Adrenal gland (tissue), 12 donors: ENCODE results near the gene AIFM2. TPM values are rescaled to one million over a fixed set of nuclear protein-coding genes. Genes with fewer than 3 reads are reported as not detected.

Experiments used
- DNase-seq, 7 donors: peaks; one replicate each; pipeline ENCODE4 v3.0.0-alpha.2; 2019 to 2020
- H3K27ac ChIP-seq, 5 donors: fragments of 200-600 bp; sonication (generic) in 4 of 5; 1 replicate in 3 of 5; 2 replicates in 2 of 5; pipeline versions ENCODE4 v1.5.1 to v1.8.0; 2016 to 2020; ENCODE audit warnings: mild to moderate bottlenecking in 1 of 5
- H3K27me3 ChIP-seq: fragments of 200-600 bp; 2 replicates; pipeline ENCODE4 v1.8.0; 2021
- H3K36me3 ChIP-seq, 2 donors: fragments of 200-600 bp; replicated peaks in 1 of 2; 1 replicate in 1 of 2; 2 replicates in 1 of 2; pipeline versions ENCODE4 v1.5.1 to v1.8.0; 2018 to 2022
- H3K4me1 ChIP-seq, 2 donors: fragments of 200-600 bp; replicated peaks in 1 of 2; 1 replicate in 1 of 2; 2 replicates in 1 of 2; pipeline versions ENCODE4 v1.5.1 to v1.8.0; 2018 to 2021
- H3K4me3 ChIP-seq, 4 donors: fragments of 200-600 bp; sonication (generic) in 3 of 4; one replicate each; pipeline ENCODE4 v1.5.1; 2016 to 2018
- H3K9me3 ChIP-seq, 3 donors: fragments of 200-600 bp; sonication (generic) in 1 of 3; replicated peaks in 1 of 3; 1 replicate in 2 of 3; 2 replicates in 1 of 3; pipeline versions ENCODE4 v1.5.1 to v1.8.0; 2016 to 2021
- CTCF ChIP-seq, 6 experiments: fragments of 450-650 bp in 4 of 6; fragments of 200-600 bp in 2 of 6; sonication (generic) in 1 of 6; IDR thresholded peaks; 1 replicate in 5 of 6; 2 replicates in 1 of 6; pipeline versions ENCODE4 v1.5.1 to v1.8.0; 2016 to 2021; ENCODE audit warnings: antibody characterized with exemption in 6 of 6, mild to moderate bottlenecking in 2 of 6, moderate library complexity in 1 of 6
- POLR2A ChIP-seq, 2 donors: fragments of 450-650 bp; IDR thresholded peaks; one replicate each; pipeline ENCODE4 v1.6.1; 2017; ENCODE audit warnings: antibody characterized with exemption in 2 of 2, mild to moderate bottlenecking in 2 of 2, moderate library complexity in 1 of 2
- WGBS, 4 donors: extraction: QIAGEN DNeasy Blood & Tissue Kit in 2 of 4; methylation state at CpG; one replicate each; pipeline versions ENCODE4 v1.1.5 to v1.1.7; 2013 to 2017; 5-methylcytosine and 5-hydroxymethylcytosine counted together
- intact Hi-C, 2 donors: fragments of 100-400 bp; cut with DNase I; formaldehyde crosslinking; loops; one replicate each; pipeline versions ENCODE4 v1.14.1 to v1.15.0; 2022 to 2023
- polyA plus RNA-seq, 3 donors: library from polyadenylated mRNA; stranded (reverse); fragments of 200-250 nt in 2 of 3; fragments of 350-450 nt in 1 of 3; fragmentation: Illumina TruSeq in 1 of 3; extraction: RNeasy Lipid Tissue Mini Kit (QIAGEN cat#74804) in 1 of 3; gene quantifications; one replicate each; pipeline ENCODE4 v1.2.3, GENCODE V29; 2013 to 2014
- total RNA-seq, 9 donors: library from RNA; depleted of rRNA in 4 of 9; stranded (reverse); fragments of >200 nt in 4 of 9; fragments of 120-200 nt in 1 of 9; fragmentation: NEBNext Ultra II Directional in 1 of 9; extraction: Animal tissue kit (Norgen Biotek cat#: 25700) in 1 of 9; gene quantifications; one replicate each; pipeline versions ENCODE4 v1.1.0 to v1.2.4, GENCODE V29; 2013 to 2023
- donor health status: healthy with polysubstance abuse.
- donor health status: Bipolar disorder and iron deficiency.
- donor health status: DM: yes; HTN: yes; CAD: no.
- donor health status: DM: no; HTN: no; CAD: no.
- donor health status: DM: no; HTN: no; CAD: no.
- donor health status: DM: yes; HTN: yes; CAD: no.

AIFM2 gene
- total and polyA plus RNA-seq, 12 donors = 7.4 to 31.2 (median 12.7) TPM

- WGBS, 4 donors = 59 to 64% (median 63%) methylated on average over 2 of the region's 2 CpGs
- Histone ChIP-seq H3K27me3 (no peaks in the 10 kb centered on the region), H3K27ac (no peak overlapping the region), H3K36me3 (peaks cover 0 to 75% of the 10 kb centered on the region in 2 donors), H3K4me3 (no peak overlapping the region), H3K9me3 (no peaks in the 10 kb centered on the region), H3K4me1 (peaks cover 13 to 36% of the 10 kb centered on the region in 2 donors)
- DNase-seq = peak in 1 of 7 donors; percentile 12
- intact Hi-C loops = no loop called here
- TF ChIP-seq CTCF (IDR thresholded peaks at IDR 0.05) = no peak
- TF ChIP-seq POLR2A (IDR thresholded peaks at IDR 0.05) = no peak
Measured at GRCh38 chr10:70158113-70158512, 25.5 kb upstream of the AIFM2 start.

- WGBS, 4 donors = 57 to 59% (median 58%) methylated on average over 3 of the region's 3 CpGs
- Histone ChIP-seq H3K4me1 (peaks cover 0 to 11% of the 10 kb centered on the region in 2 donors), H3K9me3 (no peaks in the 10 kb centered on the region), H3K27ac (no peak overlapping the region), H3K27me3 (no peaks in the 10 kb centered on the region), H3K36me3 (peaks cover 0 to 93% of the 10 kb centered on the region in 2 donors), H3K4me3 (no peak overlapping the region)
- TF ChIP-seq CTCF (IDR thresholded peaks at IDR 0.05) = no peak
- no peak for TF ChIP-seq POLR2A (IDR thresholded peaks at IDR 0.05)
- intact Hi-C loops = no loop called here
- no peak for DNase-seq
Measured at GRCh38 chr10:70155255-70155838, 22.7 kb upstream of the AIFM2 start.

- Histone ChIP-seq H3K4me3 (no peak overlapping the region), H3K36me3 (peaks cover 0 to 46% of the 10 kb centered on the region in 2 donors), H3K9me3 (no peaks in the 10 kb centered on the region), H3K27me3 (no peaks in the 10 kb centered on the region), H3K27ac (no peak overlapping the region), H3K4me1 (peaks cover 17 to 23% of the 10 kb centered on the region in 2 donors)
- no peak for DNase-seq
- TF ChIP-seq POLR2A (IDR thresholded peaks at IDR 0.05) (no peak), CTCF (IDR thresholded peaks at IDR 0.05) (no peak)
- 90 to 92% (median 91%) methylated on average over 5 of the region's 5 CpGs for WGBS, 4 donors
- intact Hi-C loops = no loop called here
Measured at GRCh38 chr10:70148516-70148915, 15.9 kb upstream of the AIFM2 start.

GRCh38 chr10:70147259-70147625, 14.6 kb upstream of the AIFM2 start:
- peaks cover 0 to 33% of the 10 kb centered on the region in 2 donors for H3K36me3 ChIP-seq
- 23 to 32% (median 28%) methylated on average over 2 of the region's 2 CpGs for WGBS, 4 donors
- peaks cover 17 to 23% of the 10 kb centered on the region in 2 donors for H3K4me1 ChIP-seq
- no peaks in the 10 kb centered on the region for H3K9me3 ChIP-seq
- intact Hi-C loops = no loop called here
- peak overlapping the region; percentile 81 to 96 (median 86) for H3K27ac ChIP-seq
- H3K27me3 ChIP-seq = no peaks in the 10 kb centered on the region
- H3K4me3 ChIP-seq = peak overlapping the region in 2 of 4 donors; percentile 13 to 74
- no peak for TF ChIP-seq CTCF (IDR thresholded peaks at IDR 0.05)
- TF ChIP-seq POLR2A (IDR thresholded peaks at IDR 0.05) = no peak
- DNase-seq = no peak
